GM12891 (cell line): ENCODE data around the gene CD47.

Experiments used
- DNase-seq: peaks from one replicate; pipeline ENCODE4 v3.0.0; 2011; ENCODE audit warnings: low spot score; ENCODE audit not compliant: insufficient read length
- FAIRE-seq: peaks from 2 replicates; lab custom pipeline; 2011; peaks lifted over from hg19 to GRCh38; lab: Jason Lieb, UNC
- PAX5 ChIP-seq: IDR thresholded peaks from 2 replicates; pipeline ENCODE4 v1.6.1; 2011; ENCODE audit warnings: low read length, moderate library complexity, mild to moderate bottlenecking; ENCODE audit not compliant: insufficient read depth, severe bottlenecking
- POLR2A ChIP-seq: IDR thresholded peaks from 2 replicates; pipeline ENCODE4 v1.6.1; 2011; ENCODE audit warnings: low read depth, low read length, control low read depth
- POLR2AphosphoS5 ChIP-seq: IDR thresholded peaks from 2 replicates; pipeline ENCODE4 v1.6.1; 2011; ENCODE audit warnings: low read depth, low read length, control low read depth
- POU2F2 ChIP-seq: IDR thresholded peaks from 2 replicates; pipeline ENCODE4 v1.6.1; 2011; ENCODE audit warnings: low read depth, mild to moderate bottlenecking, control low read depth, low read length, moderate library complexity
- SPI1 ChIP-seq: IDR thresholded peaks from 2 replicates; pipeline ENCODE4 v1.6.1; 2011; ENCODE audit warnings: low read depth, low read length, control low read depth
- TAF1 ChIP-seq: IDR thresholded peaks from 2 replicates; pipeline ENCODE4 v1.6.1; 2011; ENCODE audit warnings: low read depth, low read length, control low read depth

Gene CD47

GRCh38 chr3:108055931-108056330 lies 34.9 kb downstream of the CD47 start:
- DNase-seq (no peak), FAIRE-seq (no peak)
- TF ChIP-seq TAF1 (no peak), PAX5 (no peak), POLR2AphosphoS5 (no peak), POLR2A (no peak), POU2F2 (no peak), SPI1 (no peak)

DNA sequence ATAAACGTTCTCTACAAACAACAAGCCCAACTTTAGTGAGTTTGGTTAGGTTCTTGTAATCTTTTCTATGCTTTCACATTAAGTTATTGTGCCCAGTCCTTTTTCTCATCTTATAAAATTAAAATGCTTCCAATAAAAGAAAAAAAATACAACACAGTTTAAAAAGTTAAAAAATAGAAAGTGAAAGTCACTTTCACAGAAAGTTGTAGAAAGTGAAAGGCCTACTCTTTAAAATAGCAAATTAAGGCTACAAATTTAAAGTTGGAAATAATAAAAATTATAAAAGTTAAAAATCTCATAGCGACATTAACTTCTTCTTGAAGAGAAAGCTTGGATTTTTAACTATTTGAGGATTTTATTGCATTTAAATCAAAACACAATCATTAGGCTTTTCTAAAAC lies 35.9 kb downstream of the CD47 start:
- FAIRE-seq, result no peak
- TF ChIP-seq POLR2A (no peak), TAF1 (no peak), POU2F2 (no peak), SPI1 (no peak), PAX5 (no peak), POLR2AphosphoS5 (no peak)
- no peak for DNase-seq

- no peak for TF ChIP-seq POU2F2
- no peak for TF ChIP-seq POLR2A
- no peak for TF ChIP-seq TAF1
- no peak for TF ChIP-seq PAX5
- no peak for TF ChIP-seq POLR2AphosphoS5
- FAIRE-seq (peak; percentile 9), DNase-seq (no peak)
Observed at GRCh38 chr3:108053483-108053882, 37.3 kb downstream of the CD47 start.

- DNase-seq (no peak), FAIRE-seq (no peak)
- TF ChIP-seq POU2F2 (no peak), TAF1 (no peak), POLR2A (no peak), SPI1 (no peak), POLR2AphosphoS5 (no peak), PAX5 (no peak)
Observed at GRCh38 chr3:108053067-108053466, 37.8 kb downstream of the CD47 start.

GRCh38 chr3:108051005-108051404 lies 39.8 kb downstream of the CD47 start:
- TF ChIP-seq TAF1 (no peak), SPI1 (no peak), POLR2A (no peak), POLR2AphosphoS5 (no peak), POU2F2 (no peak), PAX5 (no peak)
- FAIRE-seq (no peak), DNase-seq (no peak)

DNA sequence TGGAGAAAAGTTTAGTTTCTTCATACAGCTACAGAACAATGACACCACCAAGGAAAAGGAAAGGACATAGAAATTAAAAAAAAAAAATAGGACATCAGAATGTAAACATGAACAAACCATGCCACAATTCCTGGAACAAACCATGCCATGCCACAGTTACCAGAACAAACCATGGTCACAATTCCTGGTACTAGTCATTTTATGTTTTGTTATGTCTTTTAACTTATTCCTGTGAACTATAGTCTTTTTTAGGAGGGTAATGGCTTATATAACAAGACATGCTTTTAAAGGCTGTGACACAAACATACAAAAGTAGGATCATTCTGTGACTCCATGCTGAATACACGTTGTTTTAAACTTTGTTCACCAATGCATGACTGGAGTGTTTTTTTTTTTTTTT lies 42.8 kb downstream of the CD47 start:
- FAIRE-seq (no peak), DNase-seq (no peak)
- no peak for TF ChIP-seq SPI1
- TF ChIP-seq TAF1, result no peak
- TF ChIP-seq POLR2AphosphoS5, result no peak
- no peak for TF ChIP-seq POU2F2
- no peak for TF ChIP-seq PAX5
- TF ChIP-seq POLR2A, result no peak

DNA sequence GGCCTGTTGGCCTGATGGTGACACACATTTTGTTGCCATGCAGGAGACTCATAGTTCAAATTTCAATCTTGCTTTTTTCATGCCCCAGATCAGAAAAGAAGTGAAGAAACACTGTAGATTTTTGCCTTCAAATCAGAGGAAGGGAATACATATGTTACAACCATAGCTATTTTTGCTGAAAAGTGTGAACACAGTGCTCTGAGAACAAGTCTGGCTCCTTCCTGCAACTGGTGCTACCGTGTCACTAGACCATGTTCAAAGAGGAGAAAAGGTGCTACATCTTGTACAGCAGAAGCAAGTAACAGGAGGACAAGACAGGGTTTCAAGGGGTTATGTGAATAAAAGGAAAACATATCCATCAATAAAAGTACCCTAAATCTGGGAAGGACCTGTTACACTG lies 44.6 kb downstream of the CD47 start:
- FAIRE-seq (no peak), DNase-seq (no peak)
- TF ChIP-seq TAF1 (no peak), SPI1 (no peak), POLR2AphosphoS5 (no peak), PAX5 (no peak), POU2F2 (no peak), POLR2A (no peak)

- TF ChIP-seq POLR2A (no peak), SPI1 (no peak), TAF1 (no peak), POLR2AphosphoS5 (no peak), PAX5 (no peak)
- FAIRE-seq (peak; percentile 70), DNase-seq (no peak)
Observed at GRCh38 chr3:108044699-108045098, 46.1 kb downstream of the CD47 start.

DNA sequence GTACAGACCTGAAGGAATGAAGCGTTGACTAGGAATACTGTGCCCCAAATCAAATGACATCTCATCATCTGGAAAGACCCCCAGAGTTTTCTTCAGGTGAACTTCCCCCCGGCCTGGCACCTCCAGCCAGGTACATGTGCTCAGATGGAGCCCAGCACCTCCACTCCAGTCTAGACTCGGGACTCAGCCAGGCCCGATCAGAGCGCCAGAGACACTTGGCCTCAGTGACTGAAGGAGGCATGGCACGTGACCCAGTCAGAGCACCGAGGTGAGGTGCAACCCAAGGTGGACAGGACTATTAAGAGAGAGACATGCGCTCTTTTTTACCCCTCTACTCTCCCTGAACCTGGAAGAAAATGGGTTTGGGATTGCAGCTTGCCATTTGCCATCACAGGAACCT lies 48.5 kb downstream of the CD47 start:
- FAIRE-seq (no peak), DNase-seq (no peak)
- TF ChIP-seq POLR2AphosphoS5 (0 out of 2 replicates have a peak, but pooled peaks have one; percentile 23), POU2F2 (no peak)

GRCh38 chr3:108041253-108041652 lies 49.6 kb downstream of the CD47 start:
- no peak for FAIRE-seq
- TF ChIP-seq TAF1, result no peak
- TF ChIP-seq POLR2A, result no peak
- no peak for TF ChIP-seq POU2F2
- no peak for TF ChIP-seq POLR2AphosphoS5
- TF ChIP-seq PAX5, result no peak
- no peak for TF ChIP-seq SPI1
- no peak for DNase-seq

DNA sequence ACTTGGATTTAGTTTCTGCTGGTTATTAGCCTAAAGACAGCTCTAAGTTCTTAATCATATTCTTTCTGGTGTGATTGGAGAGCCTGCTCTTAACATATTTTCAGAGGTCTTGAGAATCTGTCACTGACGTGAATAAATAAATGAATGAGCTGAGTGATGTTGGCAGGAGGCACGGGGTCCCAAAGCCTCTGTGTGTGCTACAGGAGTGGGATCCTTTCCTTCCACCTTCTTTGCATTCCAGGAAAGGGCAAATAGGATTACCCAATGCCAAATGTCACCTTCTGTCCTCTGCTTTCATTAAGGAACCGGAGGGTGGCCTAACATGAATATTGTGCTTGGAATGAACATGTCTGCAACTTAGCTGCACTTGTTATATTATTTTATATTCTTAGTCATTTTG lies 53.1 kb downstream of the CD47 start:
- FAIRE-seq (no peak), DNase-seq (no peak)
- no peak for TF ChIP-seq POLR2A
- no peak for TF ChIP-seq TAF1
- no peak for TF ChIP-seq POLR2AphosphoS5
- no peak for TF ChIP-seq PAX5
- TF ChIP-seq SPI1, result no peak
- TF ChIP-seq POU2F2, result no peak
